Inflammatory macrophage treated with lipopolysaccharide for 1 hour (primary cell): ENCODE measurements around the gene LRP4.
A peak's percentile ranks its signal among the peaks of the same experiment; 100 is the strongest.

Source experiments
- DNase-seq, 2 donors: peaks; one replicate each; pipeline ENCODE4 v3.0.0-alpha.2; 2020 to 2022

Gene LRP4

DNA sequence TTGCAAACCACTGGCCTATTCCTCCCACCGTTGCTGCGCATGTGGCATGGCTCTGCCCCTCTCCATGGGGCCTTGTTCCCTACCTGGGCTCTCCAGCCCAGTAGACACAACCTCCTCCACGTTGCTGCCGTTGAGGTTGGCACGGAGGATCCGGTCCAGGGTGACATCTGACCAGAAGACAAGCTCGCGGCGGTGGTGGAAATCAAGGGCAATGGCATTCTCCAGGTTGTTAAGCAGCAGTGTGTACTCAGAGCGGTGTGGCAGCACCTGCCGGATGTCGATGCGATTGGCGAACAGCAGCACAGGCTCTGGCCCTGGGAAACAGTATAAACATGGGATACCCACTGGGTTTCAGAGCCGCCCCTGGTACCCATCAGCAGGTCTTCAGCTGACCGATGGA, 23.8 kb downstream of the LRP4 start:
- no peak for DNase-seq

DNA sequence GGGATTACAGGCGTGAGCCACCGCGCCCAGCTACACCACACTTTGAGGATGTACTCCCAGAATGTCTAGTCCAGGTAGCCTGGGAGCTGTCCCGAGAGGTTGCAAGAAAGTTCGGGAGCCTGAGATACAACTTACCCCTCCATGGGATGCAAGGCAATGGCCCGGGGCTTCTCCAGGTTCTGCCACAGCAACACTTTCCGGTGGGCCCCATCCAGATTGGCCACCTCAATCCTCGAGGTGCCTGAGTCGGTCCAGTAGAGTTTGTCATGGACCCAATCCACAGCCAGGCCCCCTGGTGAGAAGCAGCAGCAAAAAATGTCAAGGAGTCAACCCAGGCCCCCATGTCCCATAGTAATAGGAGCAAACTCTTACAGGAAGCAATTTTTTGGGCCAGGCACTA, 25.5 kb downstream of the LRP4 start:
- no peak for DNase-seq

DNA sequence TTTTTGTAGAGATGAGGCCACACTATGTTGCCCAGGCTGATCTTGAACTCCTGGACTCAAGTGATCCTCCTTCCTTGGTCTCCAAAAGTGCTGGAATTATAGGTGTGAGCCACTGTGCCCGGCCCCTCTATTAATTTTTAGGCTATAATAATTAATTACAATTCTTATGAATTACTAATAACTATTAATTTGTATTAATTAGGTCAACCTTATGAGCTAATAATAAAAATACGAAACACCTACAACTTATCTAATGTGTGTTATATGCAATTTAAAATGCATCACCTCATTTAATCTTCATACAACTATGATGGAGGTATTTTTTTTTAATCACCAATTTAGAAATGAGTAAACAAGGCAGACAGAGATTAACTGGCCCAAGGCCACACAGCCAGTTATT, 26.2 kb downstream of the LRP4 start:
- DNase-seq, result no peak

DNA sequence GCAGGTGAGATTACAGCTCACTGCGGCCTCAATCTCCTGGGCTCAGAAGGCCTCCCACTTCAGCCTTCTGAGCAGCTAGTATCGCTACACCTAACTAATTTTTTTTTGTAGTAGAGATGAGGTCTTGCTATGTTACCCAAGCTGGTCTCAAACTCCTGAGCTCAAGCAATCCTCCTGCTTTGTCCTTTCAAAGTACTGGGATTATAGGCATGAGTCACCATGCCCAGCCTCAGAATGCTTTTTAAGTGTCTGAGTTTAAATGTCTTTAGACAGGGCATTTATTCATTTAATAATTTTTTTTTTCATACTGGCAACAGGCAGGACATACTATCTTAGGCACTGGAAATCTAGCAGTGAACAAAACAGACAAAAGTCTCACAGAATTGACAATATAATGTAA, 27.7 kb downstream of the LRP4 start:
- DNase-seq, result no peak

DNA sequence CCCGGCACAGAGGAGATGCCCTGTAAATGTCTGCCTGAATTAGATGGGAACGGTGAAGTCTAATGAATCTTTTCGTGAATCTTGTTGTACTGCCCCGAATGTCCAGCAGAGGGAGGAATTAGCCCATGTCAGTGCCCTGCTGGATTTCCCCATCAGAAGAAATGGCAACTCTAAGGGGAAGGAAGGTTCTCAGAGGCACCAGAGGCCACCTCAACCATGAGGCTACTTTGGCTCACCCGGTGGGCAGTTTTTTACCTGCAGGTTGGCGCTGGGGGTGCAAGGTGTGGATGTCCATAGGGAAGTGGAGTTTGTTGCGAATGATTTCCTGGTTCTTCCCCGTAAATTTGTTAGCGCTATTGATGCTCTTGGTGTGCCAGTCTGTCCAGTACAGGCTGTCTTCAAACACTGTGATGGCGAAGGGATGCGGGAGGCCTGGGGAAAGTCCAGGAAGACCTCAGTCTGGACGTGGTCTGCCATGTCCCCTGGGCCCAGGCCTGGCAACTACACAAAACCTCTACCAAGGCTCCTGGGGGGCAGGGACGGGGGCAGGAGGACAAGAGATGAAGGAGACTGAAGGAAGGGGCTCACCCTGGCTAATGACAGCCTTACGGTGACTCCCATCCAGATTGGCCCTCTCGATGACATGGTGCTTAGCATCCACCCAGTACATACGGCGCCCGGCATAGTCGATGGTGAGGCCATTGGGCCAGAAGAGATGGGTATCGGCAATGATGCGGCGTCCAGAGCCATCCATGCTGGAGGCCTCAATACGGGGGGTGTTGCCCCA, 28.5 kb downstream of the LRP4 start:
- DNase-seq, result peak; percentile 66 to 97

DNA sequence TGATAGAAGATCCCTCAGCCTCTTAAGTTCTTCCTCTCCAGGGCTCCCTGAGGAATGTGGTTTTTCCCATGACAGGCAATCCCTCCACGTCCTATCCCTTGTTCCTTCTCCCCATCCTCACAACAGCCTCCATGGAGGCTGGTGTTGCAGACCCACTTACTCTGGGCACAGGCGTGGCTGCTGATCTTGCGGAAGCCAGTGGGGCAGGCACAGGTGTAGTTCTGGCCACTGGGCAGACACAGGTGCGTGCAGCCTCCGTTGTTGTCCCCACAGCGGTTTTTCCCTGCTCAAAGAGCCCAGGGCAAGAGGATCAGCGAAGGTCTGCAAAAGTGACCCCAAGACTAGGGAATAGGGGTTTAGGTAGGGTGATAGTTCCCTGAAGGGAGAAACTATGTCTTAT, 29.1 kb downstream of the LRP4 start:
- no peak for DNase-seq

DNA sequence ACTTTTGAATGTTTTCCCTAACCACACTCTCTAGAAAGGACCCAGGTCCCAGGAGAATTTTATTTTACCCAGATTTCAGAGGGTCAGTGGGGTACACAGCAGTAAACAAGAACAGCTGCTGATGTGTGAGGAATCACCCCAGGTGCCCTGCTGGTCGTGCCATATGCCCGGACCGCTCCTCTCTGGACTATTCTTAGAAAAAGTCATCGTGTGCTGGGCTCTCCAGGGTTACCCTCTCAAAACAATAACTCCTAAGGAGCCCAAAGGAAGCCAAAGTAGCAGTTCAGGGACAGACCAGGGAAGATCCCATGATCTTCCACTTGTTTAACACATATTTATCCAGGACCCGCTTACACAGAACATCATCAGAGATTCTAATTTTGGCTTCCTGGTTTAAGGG, 29.7 kb downstream of the LRP4 start:
- DNase-seq, result no peak

DNA sequence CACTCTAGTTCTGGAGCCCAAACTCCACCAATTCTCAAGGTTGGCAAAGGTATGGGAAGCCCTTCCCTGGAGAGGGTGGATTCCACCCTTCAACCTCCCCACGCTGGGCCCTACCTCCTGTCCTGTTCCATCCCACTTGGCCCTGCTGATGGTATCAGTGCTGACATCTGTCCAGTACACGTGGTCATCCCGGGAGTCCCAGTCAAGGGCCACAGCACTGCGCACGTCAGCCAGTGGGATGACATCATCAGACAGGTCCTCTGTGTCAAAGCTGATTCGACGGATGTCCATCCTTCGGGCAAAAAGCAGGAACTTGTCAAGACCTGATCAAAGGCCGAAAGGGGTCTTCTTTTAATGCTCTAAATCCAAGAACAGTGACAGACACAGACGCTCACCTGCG, 32.1 kb downstream of the LRP4 start:
- DNase-seq, result no peak

DNA sequence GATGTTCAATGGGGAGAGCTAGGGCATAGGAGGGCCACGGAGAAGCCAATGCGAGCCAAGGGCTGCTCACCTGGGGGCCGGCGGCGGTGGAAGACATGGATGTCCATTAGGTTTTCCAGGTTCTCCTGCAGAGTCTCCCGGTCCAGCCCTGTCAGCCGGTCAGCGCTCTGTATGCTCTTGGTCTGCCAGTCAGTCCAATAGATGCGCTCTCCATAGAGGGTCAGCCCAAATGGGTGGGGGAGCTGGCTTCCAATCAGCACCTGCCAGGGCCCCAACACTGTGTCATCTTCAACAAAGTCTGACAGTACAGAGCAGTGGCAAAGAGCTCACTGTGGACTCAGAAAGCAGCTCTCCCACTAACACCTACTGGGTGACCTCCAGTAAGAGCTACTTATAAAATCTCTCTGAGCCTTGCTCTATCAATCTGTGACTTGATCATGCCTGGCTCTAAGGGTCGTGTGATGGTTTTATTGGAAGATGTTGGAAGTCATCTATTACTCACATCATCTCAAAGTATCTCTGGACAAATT, 39.2 kb downstream of the LRP4 start:
- no peak for DNase-seq

DNA sequence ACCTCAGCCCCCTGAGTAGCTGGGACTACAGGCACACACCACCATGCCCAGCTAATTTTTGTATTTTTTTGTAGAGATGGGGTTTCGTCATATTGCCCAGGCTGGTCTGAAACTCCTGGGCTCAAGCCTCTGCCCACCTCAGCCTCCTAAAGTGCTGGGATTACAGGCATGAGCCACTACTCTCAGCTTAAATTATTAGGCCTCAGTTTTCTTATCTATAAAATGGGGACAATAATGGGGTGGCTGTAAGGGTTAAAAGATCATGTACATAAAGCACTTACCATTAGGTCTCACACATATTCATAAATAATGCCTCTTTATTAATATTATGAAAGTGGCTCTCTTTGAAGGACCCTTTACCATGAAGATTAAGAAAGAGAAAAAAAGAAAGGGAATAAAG, 40.8 kb downstream of the LRP4 start:
- DNase-seq, result no peak

DNA sequence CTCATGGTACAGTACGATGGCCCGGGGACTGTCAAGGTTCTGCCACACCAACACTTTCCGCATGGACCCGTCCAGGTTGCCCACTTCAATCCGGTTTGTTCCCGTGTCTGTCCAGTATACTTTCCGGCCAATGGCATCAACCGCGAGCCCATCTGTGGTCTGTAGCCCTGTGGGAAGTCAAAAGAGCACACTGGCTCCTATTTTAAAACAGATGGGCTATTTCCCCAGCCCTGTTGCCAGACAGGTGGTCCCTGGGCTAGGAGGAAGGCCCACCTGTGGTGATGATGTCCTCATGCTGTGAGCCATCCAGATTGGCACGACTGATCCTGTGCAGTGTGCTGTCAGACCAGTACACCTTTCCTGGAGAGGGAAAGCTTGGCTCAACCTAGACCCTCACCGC, 41.9 kb downstream of the LRP4 start:
- DNase-seq, result no peak

DNA sequence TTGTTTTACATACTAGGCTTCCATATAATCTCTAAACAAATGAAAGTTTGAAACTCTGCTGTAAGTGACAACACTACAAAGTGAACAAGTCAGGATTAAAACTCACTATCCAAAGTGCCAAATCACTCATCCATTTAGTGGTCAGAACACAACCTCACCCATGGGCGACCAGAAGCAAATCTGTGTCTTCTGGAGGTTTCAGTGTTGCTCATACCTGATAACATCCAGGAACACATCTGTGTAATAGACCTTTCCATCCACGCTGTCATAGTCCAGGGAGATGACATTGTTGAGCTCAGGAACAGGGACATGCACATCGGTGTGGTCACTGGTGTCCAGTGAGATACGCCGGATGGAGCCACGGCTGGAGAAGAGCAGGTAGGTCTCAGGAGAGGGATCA, 43.8 kb downstream of the LRP4 start:
- no peak for DNase-seq

DNA sequence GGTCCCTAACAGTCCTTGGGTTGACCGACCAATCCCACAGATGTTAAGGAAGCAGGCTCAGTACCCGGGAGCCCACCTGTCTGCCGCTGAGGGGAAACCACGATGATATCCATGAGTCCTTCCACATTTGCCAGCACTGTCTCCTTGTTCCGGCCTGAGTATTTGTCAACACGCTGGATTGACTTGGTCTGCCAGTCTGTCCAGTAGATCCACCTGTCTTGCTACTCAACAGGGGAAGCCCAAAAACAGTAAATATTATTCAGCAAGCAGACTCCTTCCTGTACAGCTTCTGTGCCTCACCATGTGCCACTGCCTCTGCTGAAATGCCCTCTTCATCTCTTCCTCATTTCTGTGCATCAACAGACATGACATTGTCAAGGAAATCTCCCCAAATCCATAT, 49.4 kb downstream of the LRP4 start:
- DNase-seq, result no peak

DNA sequence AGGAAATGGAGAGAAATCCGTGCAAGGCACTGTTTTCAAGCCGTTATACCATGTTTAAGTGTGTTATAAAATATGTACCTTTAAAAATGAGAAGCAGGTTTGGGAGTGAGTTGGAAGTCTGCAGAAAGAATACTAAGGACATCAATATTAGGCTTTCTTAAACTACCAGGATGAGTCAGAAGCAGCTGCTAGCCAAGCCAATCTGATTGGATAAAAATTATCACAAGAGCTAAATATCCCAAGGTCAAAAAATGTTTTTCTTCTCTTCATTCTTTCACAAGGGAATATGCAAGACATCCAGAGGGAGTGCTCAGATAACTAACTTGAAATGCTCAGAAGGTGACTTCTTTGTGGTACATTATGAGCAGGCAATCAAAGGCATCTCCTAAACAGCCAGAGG, 53.0 kb downstream of the LRP4 start:
- peak in 1 of 2 donors; percentile 17 for DNase-seq

DNA sequence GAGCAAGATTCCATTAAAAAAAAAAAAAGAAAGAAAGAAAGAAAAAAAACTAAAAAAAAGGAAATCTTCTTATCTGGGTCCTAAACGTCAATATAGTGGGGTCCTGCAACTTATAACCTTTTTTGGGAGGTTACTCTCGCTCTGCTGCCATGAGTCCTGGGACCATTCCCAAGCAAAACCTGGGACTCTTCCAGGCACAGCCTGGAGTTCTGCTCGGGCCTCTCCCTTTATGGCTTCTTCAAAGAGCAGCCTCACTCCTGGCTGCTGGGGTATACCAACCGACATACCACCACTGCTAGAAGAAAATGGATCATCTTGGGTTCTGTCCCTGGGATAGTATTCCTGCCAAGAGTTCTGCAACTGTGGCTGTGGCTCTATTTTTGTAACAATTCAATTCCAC, 58.1 kb downstream of the LRP4 start:
- DNase-seq, result no peak

DNA sequence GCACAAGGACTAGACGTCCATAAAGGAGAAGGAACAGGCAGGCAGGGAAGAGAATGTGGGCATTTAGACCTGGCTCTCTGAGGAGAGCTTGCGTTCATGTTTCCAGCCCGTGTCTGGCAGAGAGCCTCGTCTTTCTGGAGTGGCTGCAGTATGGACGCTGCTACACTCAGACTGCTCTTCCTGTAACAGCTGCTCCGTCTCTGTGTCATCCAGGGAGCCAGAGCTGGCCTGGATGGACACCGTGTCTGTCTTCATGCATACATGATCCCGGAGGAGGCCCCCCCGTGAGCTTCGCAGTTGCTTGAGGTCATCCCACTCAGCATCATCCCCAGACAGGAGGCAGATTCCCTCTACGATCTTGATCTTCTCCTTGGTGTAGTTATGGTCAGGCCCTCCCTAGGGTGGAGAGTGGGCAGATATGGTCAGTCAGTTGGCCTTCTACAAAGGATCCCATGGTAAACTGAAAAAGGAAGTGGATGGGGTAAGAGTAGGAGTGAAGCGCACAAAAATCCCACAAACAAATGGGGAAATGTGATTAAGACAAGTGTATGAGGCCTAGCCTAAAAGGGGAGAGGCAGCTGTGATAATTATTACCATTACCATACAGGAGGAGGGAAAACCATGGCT, 59.3 kb downstream of the LRP4 start:
- DNase-seq, result peak; percentile 74 to 92

DNA sequence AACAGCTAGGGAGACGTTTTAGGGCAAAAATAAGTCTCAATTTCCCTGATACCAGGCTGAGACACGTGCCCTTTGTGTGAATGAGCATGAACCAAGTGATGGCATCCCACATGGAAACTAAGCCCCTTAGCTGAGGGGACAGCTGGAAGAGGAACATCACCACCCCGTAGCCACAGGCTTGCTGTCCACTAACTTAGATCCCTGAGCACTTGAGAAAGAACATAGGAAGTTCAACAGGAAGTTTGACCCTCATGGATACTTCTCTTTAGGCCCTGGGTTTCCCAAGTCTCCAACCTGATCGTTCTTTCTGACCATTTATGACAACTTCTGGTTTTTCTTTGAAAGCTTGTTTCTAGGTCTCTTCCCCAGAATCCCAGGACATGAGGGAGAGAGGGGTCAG, 60.7 kb downstream of the LRP4 start:
- DNase-seq, result peak; percentile 43 to 74

DNA sequence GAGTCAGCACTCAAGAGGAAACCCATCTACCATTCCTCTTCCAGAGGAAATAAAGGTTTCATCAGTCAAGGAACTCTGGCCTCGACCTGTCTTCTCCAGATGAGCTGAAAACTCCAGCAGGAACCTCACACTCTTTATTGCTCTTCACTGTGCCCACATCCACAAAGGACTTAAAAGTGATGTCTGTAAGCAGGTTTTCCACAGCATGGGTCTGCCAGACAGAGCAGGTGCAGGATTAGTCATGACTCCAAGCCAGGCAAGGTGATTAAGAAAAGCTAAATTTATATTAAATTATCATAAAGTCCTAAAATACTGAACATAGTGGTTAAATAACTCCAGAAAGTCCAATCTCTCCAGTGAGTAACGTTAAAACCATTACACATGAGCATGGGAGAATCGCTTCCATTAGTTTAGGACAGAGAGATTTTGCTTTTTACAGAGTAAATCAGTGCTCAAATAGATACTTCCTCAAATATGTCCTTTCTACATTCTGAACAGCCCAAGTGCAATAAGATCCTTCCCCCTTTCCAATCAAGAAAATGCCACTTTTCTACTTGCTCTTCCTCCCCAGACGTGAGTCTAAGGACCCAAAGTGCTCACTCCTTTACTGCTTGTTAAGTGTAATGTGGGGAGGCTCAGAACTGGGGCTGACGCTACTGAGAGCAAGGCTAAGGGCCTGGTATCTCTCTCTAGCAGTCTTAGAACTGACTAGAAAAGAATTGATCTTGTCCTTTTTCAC, 61.6 kb downstream of the LRP4 start:
- DNase-seq, result peak; percentile 73 to 78

DNA sequence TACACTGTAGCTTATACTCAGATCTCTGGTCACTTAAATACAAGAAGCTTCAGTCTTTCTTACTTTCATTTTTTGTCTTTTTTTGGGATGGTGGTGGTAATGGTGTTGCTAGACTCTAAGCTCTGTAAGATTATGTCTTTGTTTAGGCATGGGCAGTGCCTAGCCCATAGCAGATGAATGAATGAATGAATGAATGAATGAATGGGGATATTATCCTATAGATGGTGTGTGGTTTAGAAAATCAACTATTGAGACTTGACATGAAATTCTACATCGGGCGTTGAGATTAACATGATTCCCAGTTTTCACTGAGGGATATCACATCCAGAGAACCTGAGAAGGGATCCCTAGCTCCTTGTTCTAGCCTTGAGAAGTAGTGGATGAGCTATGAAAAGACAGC, 62.5 kb downstream of the LRP4 start:
- DNase-seq, result no peak

DNA sequence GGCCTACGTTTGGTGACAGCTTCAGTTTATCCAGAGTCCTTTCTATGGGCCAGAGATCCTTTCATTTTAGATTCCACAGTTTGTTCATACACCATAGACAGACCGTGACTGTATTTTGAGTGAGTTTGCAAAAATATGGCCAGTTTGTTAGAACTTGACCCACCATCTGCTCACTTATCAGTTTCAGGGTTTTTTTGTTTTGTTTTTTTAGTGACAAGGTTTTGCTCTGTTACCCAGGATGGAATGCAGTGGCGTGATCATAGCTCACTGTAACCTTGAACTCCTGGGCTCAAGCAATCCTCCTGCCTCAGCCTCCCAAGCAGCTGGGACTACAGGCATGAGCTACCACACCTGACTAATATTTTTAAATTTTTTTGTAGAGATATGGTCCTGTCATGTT, 63.2 kb downstream of the LRP4 start:
- DNase-seq, result no peak

DNA sequence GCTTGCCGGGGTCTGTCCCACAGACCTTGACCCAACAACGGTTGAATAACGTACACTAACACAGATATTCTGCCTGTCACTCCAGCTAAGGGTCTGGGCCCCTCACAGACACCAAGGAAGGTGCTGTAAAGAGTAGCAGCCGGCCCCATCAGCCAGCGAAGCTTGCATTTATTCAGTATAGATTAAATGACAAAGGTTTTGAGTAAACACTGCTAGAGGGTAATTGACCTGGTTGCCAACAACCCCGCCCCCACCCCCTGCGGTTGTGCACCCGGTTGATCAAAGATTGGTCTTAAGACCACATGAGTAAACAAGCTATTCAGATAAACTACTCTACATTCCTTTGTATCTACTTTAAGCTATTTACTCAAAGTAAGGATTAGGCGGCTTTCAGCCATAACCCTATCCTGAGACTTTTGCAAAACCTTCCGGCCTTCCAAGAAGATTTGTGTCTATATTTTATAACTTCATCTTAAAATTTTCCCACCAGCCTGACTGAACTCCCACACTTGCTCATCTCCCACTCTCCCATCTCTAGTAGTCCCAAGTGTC, 67.4 kb downstream of the LRP4 start:
- DNase-seq, result no peak

DNA sequence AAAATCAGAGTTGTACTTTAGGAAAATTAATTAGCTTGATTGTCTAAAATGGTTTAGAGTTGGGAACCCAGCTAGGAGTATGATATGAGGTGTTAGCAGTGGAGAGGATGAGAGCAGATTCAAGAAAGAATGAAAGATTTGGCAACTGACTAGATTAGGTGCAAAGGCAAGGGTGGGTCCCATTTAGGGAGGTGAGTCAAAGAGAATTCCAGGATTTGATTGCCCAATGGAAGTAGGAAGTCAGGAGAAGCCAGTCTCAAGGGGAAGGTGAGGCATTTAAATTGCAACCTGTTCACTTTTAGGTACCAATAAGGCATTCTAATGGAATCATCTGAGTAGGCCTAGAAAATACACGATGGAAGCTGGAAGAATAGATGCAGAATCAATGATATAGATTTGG, 68.7 kb downstream of the LRP4 start:
- no peak for DNase-seq

DNA sequence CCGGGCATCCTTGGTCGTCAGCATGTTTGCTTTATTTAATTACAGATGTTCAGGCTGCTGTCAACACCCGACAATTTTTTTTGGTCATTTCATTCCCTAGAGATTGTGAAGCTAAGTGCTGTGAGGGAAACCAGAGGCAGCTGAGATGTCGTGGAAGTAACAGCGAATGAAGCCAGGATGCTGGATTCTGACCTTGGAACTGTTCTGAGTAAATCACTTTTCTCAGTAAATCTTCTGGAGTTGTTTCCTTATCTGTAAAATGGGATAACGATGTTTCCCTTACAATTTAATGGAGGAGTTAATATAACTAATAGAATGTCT, 71.9 kb downstream of the LRP4 start:
- DNase-seq, result no peak
